Measurements from ENCODE around the gene IFNL2.
"Not testable (repeated sequence)": the region's sequence is repeated elsewhere in the genome, so short reads cannot be mapped to it uniquely, and the experiment has no call there.

IFNL2 gene

GRCh38 chr19:39297931-39298634 is 29.9 kb downstream of the IFNL2 start:
- DNase-seq: no peak

- DNase-seq: no peak
Observed at GRCh38 chr19:39299404-39299803, 31.2 kb downstream of the IFNL2 start.

GRCh38 chr19:39299832-39300231 is 31.6 kb downstream of the IFNL2 start:
- DNase-seq: no peak

GRCh38 chr19:39301021-39301420 is 32.8 kb downstream of the IFNL2 start:
- DNase-seq: no peak

GRCh38 chr19:39301562-39301961 is 33.4 kb downstream of the IFNL2 start:
- no peak for DNase-seq

- DNase-seq: no peak
Observed at GRCh38 chr19:39303373-39304184, 35.4 kb downstream of the IFNL2 start.

- no peak for DNase-seq
Observed at GRCh38 chr19:39304185-39304513, 36.0 kb downstream of the IFNL2 start.

GRCh38 chr19:39304701-39305571 is 36.7 kb downstream of the IFNL2 start:
- DNase-seq: no peak

- no peak for DNase-seq
Observed at GRCh38 chr19:39306075-39306474, 37.9 kb downstream of the IFNL2 start.

GRCh38 chr19:39307046-39307821 is 39.0 kb downstream of the IFNL2 start:
- DNase-seq: no peak

GRCh38 chr19:39307822-39308530 is 39.8 kb downstream of the IFNL2 start:
- DNase-seq: no peak

GRCh38 chr19:39308531-39309304 is 40.5 kb downstream of the IFNL2 start:
- DNase-seq: no peak

- DNase-seq: not testable (repeated sequence)
Observed at GRCh38 chr19:39309305-39309670, 41.1 kb downstream of the IFNL2 start.

GRCh38 chr19:39310558-39311311 is 42.5 kb downstream of the IFNL2 start:
- no peak for DNase-seq

GRCh38 chr19:39314016-39314728 is 46.0 kb downstream of the IFNL2 start:
- no peak for DNase-seq

GRCh38 chr19:39315933-39316332 is 47.7 kb downstream of the IFNL2 start:
- no peak for DNase-seq

- no peak for DNase-seq
Observed at GRCh38 chr19:39316627-39317321, 48.6 kb downstream of the IFNL2 start.

GRCh38 chr19:39317476-39317875 is 49.3 kb downstream of the IFNL2 start:
- DNase-seq: no peak

GRCh38 chr19:39318071-39318470 is 49.9 kb downstream of the IFNL2 start:
- no peak for DNase-seq
